ENCODE data around the gene RNFT2.
"Not testable (repeated sequence)": the region's sequence is repeated elsewhere in the genome, so short reads cannot be mapped to it uniquely, and the experiment has no call there.

RNFT2 gene

GRCh38 chr12:116710370-116711150 lies 27.6 kb upstream of the RNFT2 start:
- no peak for DNase-seq

GRCh38 chr12:116712458-116713303 lies 25.4 kb upstream of the RNFT2 start:
- DNase-seq, result no peak

GRCh38 chr12:116713527-116713926 lies 24.6 kb upstream of the RNFT2 start:
- DNase-seq, result no peak

GRCh38 chr12:116714175-116714574 lies 23.9 kb upstream of the RNFT2 start:
- DNase-seq, result no peak

GRCh38 chr12:116717466-116718437 lies 20.4 kb upstream of the RNFT2 start:
- DNase-seq, result no peak

- DNase-seq, result no peak
Observed at GRCh38 chr12:116718655-116719454, 19.3 kb upstream of the RNFT2 start.

- no peak for DNase-seq
Observed at GRCh38 chr12:116719731-116720528, 18.2 kb upstream of the RNFT2 start.

- DNase-seq, result no peak
Observed at GRCh38 chr12:116722245-116722644, 15.9 kb upstream of the RNFT2 start.

GRCh38 chr12:116726694-116727093 lies 11.4 kb upstream of the RNFT2 start:
- no peak for DNase-seq

- no peak for DNase-seq
Observed at GRCh38 chr12:116727261-116727660, 10.9 kb upstream of the RNFT2 start.

- DNase-seq, result no peak
Observed at GRCh38 chr12:116727891-116728290, 10.2 kb upstream of the RNFT2 start.

- no peak for DNase-seq
Observed at GRCh38 chr12:116731801-116732200, 6.3 kb upstream of the RNFT2 start.

GRCh38 chr12:116734156-116734768 lies 3.9 kb upstream of the RNFT2 start:
- DNase-seq, result no peak

GRCh38 chr12:116735084-116735483 lies 3.0 kb upstream of the RNFT2 start:
- no peak for DNase-seq

- DNase-seq, result no peak
Observed at GRCh38 chr12:116735951-116736599, 2.0 kb upstream of the RNFT2 start.

GRCh38 chr12:116736962-116737773 lies 947 bp upstream of the RNFT2 start:
- DNase-seq, result no peak

GRCh38 chr12:116739381-116739887 lies 1.3 kb downstream of the RNFT2 start:
- DNase-seq, result no peak

- DNase-seq, result not testable (repeated sequence)
Observed at GRCh38 chr12:116742787-116743186, 4.7 kb downstream of the RNFT2 start.

GRCh38 chr12:116744766-116745165 lies 6.7 kb downstream of the RNFT2 start:
- DNase-seq, result no peak
